ENCODE data around the gene PDE11A.

Gene PDE11A

DNA sequence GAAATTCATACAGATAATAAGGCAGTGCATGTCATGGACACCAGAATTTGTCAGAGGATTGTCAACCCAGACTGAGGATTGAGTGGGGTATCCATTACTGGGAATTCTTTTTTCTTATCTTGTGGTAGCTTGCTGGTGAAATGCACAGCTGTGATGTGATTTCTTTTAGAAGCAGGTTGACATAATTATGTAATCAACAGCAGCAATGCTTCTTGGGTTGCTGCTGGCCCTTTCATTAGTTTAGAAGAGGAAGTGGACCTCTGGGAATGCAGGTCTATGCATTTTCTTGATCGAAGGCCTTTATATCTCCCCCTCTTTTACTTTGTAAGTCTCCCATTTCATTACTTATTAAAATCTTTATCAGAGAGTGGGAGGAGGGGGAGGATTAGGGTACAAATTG, 360.1 kb downstream of the PDE11A start:
- TF ChIP-seq EZH2phosphoT487 (IDR thresholded peaks at IDR 0.05; ENCODE audit: low read depth), result no peak
- TF ChIP-seq CTCF (IDR thresholded peaks at IDR 0.05; ENCODE audit: low read depth, low read length), result no peak
- no peak overlapping the region for H3K4me3 ChIP-seq (ENCODE audit: low read length)
- H3K9me3 ChIP-seq (ENCODE audit: insufficient read depth, low read length), result no peaks in the 10 kb centered on the region
- H3K27me3 ChIP-seq (ENCODE audit: low read depth, low read length), result no peaks in the 10 kb centered on the region
- H2AFZ ChIP-seq (ENCODE audit: low read depth, low read length), result no peak overlapping the region
- H3K79me2 ChIP-seq (ENCODE audit: low read length), result no peaks in the 10 kb centered on the region
- H3K4me2 ChIP-seq (ENCODE audit: low read length), result no peak overlapping the region
- no peak overlapping the region for H3K9ac ChIP-seq (ENCODE audit: low read length)
- H3K36me3 ChIP-seq (replicated peaks; ENCODE audit: low read depth, low read length), result no peaks in the 10 kb centered on the region
- H4K20me1 ChIP-seq (ENCODE audit: insufficient read depth, low read length), result no peaks in the 10 kb centered on the region
- H3K27ac ChIP-seq (ENCODE audit: low read length), result no peak overlapping the region
- no peaks in the 10 kb centered on the region for H3K4me1 ChIP-seq (ENCODE audit: low read length)

GRCh38 chr2:177711483-177712265, 360.9 kb downstream of the PDE11A start:
- Histone ChIP-seq H3K4me3 (ENCODE audit: low read length) (no peak overlapping the region), H3K27ac (ENCODE audit: low read length) (no peak overlapping the region), H2AFZ (ENCODE audit: low read depth, low read length) (no peak overlapping the region), H3K9me3 (ENCODE audit: insufficient read depth, low read length) (no peaks in the 10 kb centered on the region), H3K27me3 (ENCODE audit: low read depth, low read length) (no peaks in the 10 kb centered on the region), H4K20me1 (ENCODE audit: insufficient read depth, low read length) (no peaks in the 10 kb centered on the region), H3K4me1 (ENCODE audit: low read length) (no peaks in the 10 kb centered on the region), H3K4me2 (ENCODE audit: low read length) (no peak overlapping the region), H3K79me2 (ENCODE audit: low read length) (no peaks in the 10 kb centered on the region), H3K36me3 (replicated peaks; ENCODE audit: low read depth, low read length) (no peaks in the 10 kb centered on the region), H3K9ac (ENCODE audit: low read length) (no peak overlapping the region)
- TF ChIP-seq CTCF (IDR thresholded peaks at IDR 0.05; ENCODE audit: low read depth, low read length) (no peak), EZH2phosphoT487 (IDR thresholded peaks at IDR 0.05; ENCODE audit: low read depth) (no peak)

GRCh38 chr2:177710889-177711288, 361.7 kb downstream of the PDE11A start:
- H4K20me1 ChIP-seq (ENCODE audit: insufficient read depth, low read length), result no peaks in the 10 kb centered on the region
- TF ChIP-seq EZH2phosphoT487 (IDR thresholded peaks at IDR 0.05; ENCODE audit: low read depth) (no peak), CTCF (IDR thresholded peaks at IDR 0.05; ENCODE audit: low read depth, low read length) (no peak)
- no peaks in the 10 kb centered on the region for H3K9me3 ChIP-seq (ENCODE audit: insufficient read depth, low read length)
- no peak overlapping the region for H3K9ac ChIP-seq (ENCODE audit: low read length)
- H3K27ac ChIP-seq (ENCODE audit: low read length), result no peak overlapping the region
- H3K4me1 ChIP-seq (ENCODE audit: low read length), result no peaks in the 10 kb centered on the region
- no peak overlapping the region for H2AFZ ChIP-seq (ENCODE audit: low read depth, low read length)
- H3K36me3 ChIP-seq (replicated peaks; ENCODE audit: low read depth, low read length), result no peaks in the 10 kb centered on the region
- no peaks in the 10 kb centered on the region for H3K79me2 ChIP-seq (ENCODE audit: low read length)
- no peaks in the 10 kb centered on the region for H3K27me3 ChIP-seq (ENCODE audit: low read depth, low read length)
- H3K4me2 ChIP-seq (ENCODE audit: low read length), result no peak overlapping the region
- H3K4me3 ChIP-seq (ENCODE audit: low read length), result no peak overlapping the region

DNA sequence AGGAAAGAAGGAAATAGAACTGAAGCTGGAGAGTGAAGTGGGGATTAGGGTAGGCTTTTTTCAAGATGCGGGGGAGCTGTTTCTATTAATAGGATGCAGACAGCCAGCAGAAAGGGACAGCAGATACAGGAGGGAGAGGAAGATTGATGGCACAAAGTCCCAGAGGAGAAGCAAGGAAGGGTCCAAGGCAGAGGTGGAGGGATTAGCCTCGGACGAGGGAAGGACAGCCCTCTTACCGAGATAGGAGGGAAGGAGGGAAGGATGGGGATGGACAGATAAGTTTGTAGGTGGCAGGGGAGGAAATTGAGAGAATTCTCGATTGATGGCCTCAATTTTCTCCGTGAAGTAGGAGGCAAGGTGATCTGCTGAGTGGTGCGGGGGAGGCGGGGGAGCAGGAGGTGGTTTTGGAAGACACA, 362.6 kb downstream of the PDE11A start:
- H3K27me3 ChIP-seq (ENCODE audit: low read depth, low read length), result no peaks in the 10 kb centered on the region
- H3K4me3 ChIP-seq (ENCODE audit: low read length), result no peak overlapping the region
- no peaks in the 10 kb centered on the region for H4K20me1 ChIP-seq (ENCODE audit: insufficient read depth, low read length)
- H3K4me1 ChIP-seq (ENCODE audit: low read length), result no peaks in the 10 kb centered on the region
- H3K9ac ChIP-seq (ENCODE audit: low read length), result no peak overlapping the region
- no peak overlapping the region for H3K4me2 ChIP-seq (ENCODE audit: low read length)
- TF ChIP-seq CTCF (IDR thresholded peaks at IDR 0.05; ENCODE audit: low read depth, low read length) (no peak), EZH2phosphoT487 (IDR thresholded peaks at IDR 0.05; ENCODE audit: low read depth) (no peak)
- H3K9me3 ChIP-seq (ENCODE audit: insufficient read depth, low read length), result no peaks in the 10 kb centered on the region
- H3K27ac ChIP-seq (ENCODE audit: low read length), result no peak overlapping the region
- H3K79me2 ChIP-seq (ENCODE audit: low read length), result no peaks in the 10 kb centered on the region
- no peaks in the 10 kb centered on the region for H3K36me3 ChIP-seq (replicated peaks; ENCODE audit: low read depth, low read length)
- no peak overlapping the region for H2AFZ ChIP-seq (ENCODE audit: low read depth, low read length)
